Activated naive CD8-positive, alpha-beta T cell (primary cell): Measurements from ENCODE around the gene MYMX.

Experiments used
- H3K27ac Mint-ChIP-seq: one replicate; pipeline ENCODE4 v1.8.0; 2021; ENCODE audit warnings: mixed read lengths
- H3K27me3 Mint-ChIP-seq: one replicate; pipeline ENCODE4 v1.8.0; 2021; ENCODE audit warnings: mixed read lengths
- H3K36me3 Mint-ChIP-seq: one replicate; pipeline ENCODE4 v1.8.0; 2021; ENCODE audit warnings: mixed read lengths
- H3K4me1 Mint-ChIP-seq: one replicate; pipeline ENCODE4 v1.8.0; 2021; ENCODE audit warnings: low read depth, mixed read lengths
- H3K4me3 Mint-ChIP-seq: one replicate; pipeline ENCODE4 v1.8.0; 2021; ENCODE audit warnings: mild to moderate bottlenecking, mixed read lengths
- H3K9me3 Mint-ChIP-seq: one replicate; pipeline ENCODE4 v1.8.0; 2021; ENCODE audit warnings: low read depth, mixed read lengths

Gene MYMX

DNA sequence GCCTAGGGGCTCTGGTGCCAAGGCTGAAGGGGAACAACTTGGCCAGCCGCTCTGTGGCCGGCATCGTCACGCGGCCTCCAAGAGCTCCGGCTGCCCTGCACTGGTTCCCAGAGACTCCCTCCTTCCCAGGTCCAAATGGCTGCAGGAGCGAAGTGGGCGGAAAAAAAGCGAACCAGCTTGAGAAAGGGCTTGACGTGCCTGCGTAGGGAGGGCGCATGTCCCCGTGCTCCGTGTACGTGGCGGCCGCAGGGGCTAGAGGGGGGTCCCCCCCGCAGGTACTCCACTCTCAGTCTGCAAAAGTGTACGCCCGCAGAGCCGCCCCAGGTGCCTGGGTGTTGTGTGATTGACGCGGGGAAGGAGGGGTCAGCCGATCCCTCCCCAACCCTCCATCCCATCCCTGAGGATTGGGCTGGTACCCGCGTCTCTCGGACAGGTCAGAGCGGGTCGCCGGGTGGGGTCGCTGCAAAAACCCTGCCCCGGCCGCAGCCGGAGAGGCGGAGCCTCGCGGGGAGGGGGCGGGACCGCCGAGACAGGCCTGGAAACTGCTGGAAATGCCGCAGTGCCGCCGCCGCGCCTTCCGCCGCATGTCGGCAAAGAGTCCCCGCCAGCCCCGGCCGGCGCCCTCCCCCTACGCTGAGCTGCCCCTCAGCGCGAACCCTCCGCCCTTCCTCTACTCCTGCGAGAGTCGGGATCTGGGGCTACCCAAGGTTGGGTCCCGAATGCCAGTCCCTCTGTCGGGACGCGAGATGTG lies 29.4 kb downstream of the MYMX start:
- H3K27ac Mint-ChIP-seq = peak overlapping the region; percentile 100
- no peaks in the 10 kb centered on the region for H3K27me3 Mint-ChIP-seq
- H3K36me3 Mint-ChIP-seq = peaks cover 35% of the 10 kb centered on the region
- H3K9me3 Mint-ChIP-seq = no peaks in the 10 kb centered on the region
- peaks cover 42% of the 10 kb centered on the region for H3K4me1 Mint-ChIP-seq
- peak overlapping the region; percentile 98 for H3K4me3 Mint-ChIP-seq

DNA sequence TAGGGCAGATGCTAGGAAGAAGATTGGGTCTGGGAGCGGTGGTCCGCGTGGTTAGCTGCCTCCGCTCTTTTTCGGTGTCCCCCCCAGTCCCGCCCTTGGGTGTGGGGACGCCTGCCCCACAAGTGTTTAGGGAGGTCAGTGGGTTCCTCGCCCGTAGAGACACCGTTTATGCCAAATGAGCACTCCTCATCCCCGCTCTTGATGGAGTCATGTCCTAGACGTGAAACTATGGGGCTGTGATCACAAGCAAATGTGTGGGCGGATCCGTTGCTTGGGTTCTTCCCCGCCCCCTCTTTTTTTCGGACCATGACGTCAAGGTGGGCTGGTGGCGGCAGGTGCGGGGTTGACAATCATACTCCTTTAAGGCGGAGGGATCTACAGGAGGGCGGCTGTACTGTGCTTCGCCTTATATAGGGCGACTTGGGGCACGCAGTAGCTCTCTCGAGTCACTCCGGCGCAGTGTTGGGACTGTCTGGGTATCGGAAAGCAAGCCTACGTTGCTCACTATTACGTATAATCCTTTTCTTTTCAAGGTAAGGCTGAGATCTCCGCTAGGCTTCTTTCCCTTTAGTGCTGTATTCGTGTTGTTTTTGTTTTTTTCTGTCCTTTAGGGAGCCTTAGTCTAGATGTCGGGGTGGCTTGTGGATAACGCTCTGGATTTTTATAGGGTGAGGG lies 30.1 kb downstream of the MYMX start, which contains the start of gene HSP90AB1:
Gene HSP90AB1 (plus strand): TSS at position 439 of the 675 bp plus-strand sequence. CDS start 1,529 bp downstream, outside the sequence.
- H3K4me1 Mint-ChIP-seq = peaks cover 49% of the 10 kb centered on the region
- no peaks in the 10 kb centered on the region for H3K27me3 Mint-ChIP-seq
- peak within 1 kb of the TSS; percentile 98 for H3K4me3 Mint-ChIP-seq
- H3K27ac Mint-ChIP-seq = peak within 1 kb of the TSS; percentile 100
- no peaks in the 10 kb centered on the region for H3K9me3 Mint-ChIP-seq
- H3K36me3 Mint-ChIP-seq = peaks cover 41% of the 10 kb centered on the region

DNA sequence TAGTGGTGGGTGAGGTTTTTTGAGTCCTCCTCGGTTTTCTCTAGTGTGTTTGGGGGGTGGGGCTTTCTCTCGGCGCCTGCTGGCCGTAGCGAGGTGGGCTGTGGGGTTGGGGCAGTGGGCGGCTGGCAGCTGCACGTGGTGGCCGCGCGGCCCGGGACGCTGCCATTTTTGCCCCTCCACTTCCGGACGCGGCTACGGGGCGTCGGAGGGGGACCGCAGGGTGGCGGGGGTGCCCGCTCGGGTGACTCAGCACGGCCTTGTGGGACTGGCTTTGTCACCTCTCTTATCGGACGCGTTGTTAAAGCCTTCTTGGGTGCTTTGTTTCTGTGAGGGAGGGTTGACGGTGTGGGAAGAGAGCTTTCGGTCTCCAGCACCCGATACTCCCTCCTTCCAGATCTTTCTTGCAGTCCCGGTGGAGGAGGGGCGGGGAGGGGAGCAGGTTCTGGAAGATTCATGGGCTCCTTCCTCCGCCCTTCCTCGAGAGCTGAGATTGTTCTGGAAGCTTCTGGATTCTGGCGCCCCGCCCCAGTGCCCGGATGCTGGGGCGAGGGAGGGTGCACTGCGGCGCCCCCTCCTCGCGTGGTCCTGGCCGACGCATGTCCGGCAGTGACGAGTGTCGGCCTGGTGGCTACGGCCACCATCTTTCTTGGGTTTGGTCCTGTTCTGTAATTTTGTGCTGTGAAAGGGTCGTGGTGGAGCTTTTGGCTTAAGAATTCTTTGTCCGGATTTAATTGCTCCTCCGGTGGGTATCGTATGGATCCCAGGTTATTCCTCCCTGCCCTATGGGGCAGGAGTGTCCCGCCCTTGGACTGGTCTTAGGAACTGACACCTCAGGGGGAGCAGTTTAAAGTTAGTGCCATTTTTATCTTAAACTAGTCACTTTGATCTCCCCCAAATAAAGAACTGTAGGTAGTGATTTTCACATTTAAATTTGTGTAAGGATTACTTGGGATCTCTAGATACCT lies 30.9 kb downstream of the MYMX start:
- Mint-ChIP-seq H3K4me1 (peaks cover 52% of the 10 kb centered on the region), H3K27me3 (no peaks in the 10 kb centered on the region), H3K36me3 (peaks cover 43% of the 10 kb centered on the region), H3K27ac (peak overlapping the region; percentile 100), H3K9me3 (no peaks in the 10 kb centered on the region), H3K4me3 (peak overlapping the region; percentile 98)

DNA sequence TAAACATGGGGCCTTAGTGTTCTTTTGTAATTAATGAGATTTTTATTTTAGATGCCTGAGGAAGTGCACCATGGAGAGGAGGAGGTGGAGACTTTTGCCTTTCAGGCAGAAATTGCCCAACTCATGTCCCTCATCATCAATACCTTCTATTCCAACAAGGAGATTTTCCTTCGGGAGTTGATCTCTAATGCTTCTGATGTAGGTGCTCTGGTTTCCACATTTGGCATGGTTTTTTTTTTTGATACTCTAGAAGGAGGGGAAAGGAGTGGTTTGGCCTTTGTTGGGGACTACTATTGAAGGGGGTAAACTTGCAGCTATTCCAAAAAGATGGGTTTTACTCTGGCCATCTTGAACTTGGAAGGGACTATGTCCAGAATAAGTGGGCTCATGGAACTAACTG lies 31.9 kb downstream of the MYMX start:
- Mint-ChIP-seq H3K4me1 (peaks cover 61% of the 10 kb centered on the region), H3K9me3 (no peaks in the 10 kb centered on the region), H3K27ac (peak overlapping the region; percentile 100), H3K36me3 (peaks cover 48% of the 10 kb centered on the region), H3K27me3 (no peaks in the 10 kb centered on the region), H3K4me3 (peak overlapping the region; percentile 98)

DNA sequence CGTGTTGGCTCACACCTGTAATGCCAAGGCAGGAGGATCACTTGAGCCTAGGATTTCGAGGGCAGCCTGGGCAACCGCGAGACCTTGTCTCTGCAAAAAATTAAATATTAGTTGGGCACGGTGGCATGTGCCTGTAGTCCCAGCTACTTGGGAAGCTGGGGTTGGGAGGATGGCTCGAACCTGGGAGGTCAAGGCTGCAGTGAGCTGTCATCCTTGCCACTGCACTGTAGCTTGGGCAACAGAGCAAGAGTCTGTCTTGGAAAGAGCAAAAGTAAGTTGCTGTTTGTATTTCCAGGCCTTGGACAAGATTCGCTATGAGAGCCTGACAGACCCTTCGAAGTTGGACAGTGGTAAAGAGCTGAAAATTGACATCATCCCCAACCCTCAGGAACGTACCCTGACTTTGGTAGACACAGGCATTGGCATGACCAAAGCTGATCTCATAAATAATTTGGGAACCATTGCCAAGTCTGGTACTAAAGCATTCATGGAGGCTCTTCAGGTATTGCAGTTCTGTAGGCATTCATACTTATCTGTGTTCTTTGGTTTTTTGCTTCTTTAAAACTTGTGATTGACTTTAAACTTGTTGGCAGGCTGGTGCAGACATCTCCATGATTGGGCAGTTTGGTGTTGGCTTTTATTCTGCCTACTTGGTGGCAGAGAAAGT lies 32.5 kb downstream of the MYMX start:
- H3K4me3 Mint-ChIP-seq = peak overlapping the region; percentile 98
- no peaks in the 10 kb centered on the region for H3K27me3 Mint-ChIP-seq
- peaks cover 66% of the 10 kb centered on the region for H3K4me1 Mint-ChIP-seq
- no peaks in the 10 kb centered on the region for H3K9me3 Mint-ChIP-seq
- H3K27ac Mint-ChIP-seq = peak overlapping the region; percentile 100
- peaks cover 48% of the 10 kb centered on the region for H3K36me3 Mint-ChIP-seq

DNA sequence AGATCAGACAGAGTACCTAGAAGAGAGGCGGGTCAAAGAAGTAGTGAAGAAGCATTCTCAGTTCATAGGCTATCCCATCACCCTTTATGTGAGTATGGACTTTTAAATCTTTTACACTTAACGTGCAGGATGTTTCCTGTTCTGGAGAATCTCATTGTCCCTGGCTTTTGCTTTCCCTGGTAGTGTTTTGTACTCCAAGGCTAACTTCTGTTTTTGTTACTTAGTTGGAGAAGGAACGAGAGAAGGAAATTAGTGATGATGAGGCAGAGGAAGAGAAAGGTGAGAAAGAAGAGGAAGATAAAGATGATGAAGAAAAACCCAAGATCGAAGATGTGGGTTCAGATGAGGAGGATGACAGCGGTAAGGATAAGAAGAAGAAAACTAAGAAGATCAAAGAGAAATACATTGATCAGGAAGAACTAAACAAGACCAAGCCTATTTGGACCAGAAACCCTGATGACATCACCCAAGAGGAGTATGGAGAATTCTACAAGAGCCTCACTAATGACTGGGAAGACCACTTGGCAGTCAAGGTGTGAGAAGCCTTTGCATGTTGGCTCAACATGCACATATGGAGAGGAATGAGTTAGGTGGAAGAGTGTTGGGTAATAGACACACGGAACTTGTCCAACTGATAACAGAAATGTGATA lies 33.5 kb downstream of the MYMX start:
- Mint-ChIP-seq H3K27me3 (no peaks in the 10 kb centered on the region), H3K9me3 (no peaks in the 10 kb centered on the region), H3K4me1 (peaks cover 75% of the 10 kb centered on the region), H3K27ac (peak overlapping the region; percentile 100), H3K36me3 (peaks cover 48% of the 10 kb centered on the region), H3K4me3 (peak overlapping the region; percentile 98)

DNA sequence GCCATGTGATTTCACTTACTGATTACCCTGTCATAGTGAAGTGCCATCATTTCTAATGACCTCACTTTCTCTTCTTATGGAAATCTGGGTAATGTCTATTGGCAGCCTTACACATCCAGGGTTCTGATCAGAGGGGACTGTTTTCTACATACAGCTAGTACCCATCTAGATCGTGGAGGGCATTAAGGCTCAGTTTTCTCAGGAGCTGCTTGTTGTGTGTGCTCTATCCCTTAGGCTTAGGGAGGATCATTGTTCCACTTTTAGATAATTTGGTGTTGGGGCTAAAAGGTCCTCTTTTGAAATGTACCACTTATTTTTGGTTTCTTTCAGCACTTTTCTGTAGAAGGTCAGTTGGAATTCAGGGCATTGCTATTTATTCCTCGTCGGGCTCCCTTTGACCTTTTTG lies 34.0 kb downstream of the MYMX start:
- Mint-ChIP-seq H3K36me3 (peaks cover 48% of the 10 kb centered on the region), H3K9me3 (no peaks in the 10 kb centered on the region), H3K27me3 (no peaks in the 10 kb centered on the region), H3K4me1 (peaks cover 75% of the 10 kb centered on the region), H3K4me3 (peak overlapping the region; percentile 98), H3K27ac (peak overlapping the region; percentile 100)

DNA sequence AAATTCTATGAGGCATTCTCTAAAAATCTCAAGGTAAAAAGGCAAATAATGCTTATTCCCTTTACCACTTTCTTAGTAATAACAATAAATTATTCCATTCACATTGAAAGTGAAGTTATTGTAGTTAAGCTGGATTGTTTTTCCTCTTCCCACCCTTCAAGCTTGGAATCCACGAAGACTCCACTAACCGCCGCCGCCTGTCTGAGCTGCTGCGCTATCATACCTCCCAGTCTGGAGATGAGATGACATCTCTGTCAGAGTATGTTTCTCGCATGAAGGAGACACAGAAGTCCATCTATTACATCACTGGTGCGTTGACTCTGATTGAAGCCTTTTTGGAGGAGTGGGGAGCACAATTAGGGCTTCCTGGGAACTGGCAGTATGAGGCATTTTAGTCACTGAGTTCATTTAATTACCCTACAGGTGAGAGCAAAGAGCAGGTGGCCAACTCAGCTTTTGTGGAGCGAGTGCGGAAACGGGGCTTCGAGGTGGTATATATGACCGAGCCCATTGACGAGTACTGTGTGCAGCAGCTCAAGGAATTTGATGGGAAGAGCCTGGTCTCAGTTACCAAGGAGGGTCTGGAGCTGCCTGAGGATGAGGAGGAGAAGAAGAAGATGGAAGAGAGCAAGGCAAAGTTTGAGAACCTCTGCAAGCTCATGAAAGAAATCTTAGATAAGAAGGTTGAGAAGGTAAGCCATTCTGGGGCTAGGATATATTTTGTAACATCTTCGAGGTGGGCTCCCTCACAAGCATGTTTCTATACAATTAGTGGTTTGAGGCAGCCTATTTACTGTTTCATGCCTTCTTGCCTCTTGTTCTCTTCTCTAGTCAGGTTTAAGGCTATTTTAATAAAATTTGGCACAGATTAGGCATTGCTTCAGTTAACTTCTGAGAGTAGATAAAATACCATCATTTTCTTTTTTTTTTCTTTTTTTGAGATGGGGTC lies 35.1 kb downstream of the MYMX start:
- peak overlapping the region; percentile 98 for H3K4me3 Mint-ChIP-seq
- H3K27me3 Mint-ChIP-seq = no peaks in the 10 kb centered on the region
- H3K9me3 Mint-ChIP-seq = no peaks in the 10 kb centered on the region
- peaks cover 48% of the 10 kb centered on the region for H3K36me3 Mint-ChIP-seq
- peaks cover 79% of the 10 kb centered on the region for H3K4me1 Mint-ChIP-seq
- H3K27ac Mint-ChIP-seq = peak overlapping the region; percentile 100

DNA sequence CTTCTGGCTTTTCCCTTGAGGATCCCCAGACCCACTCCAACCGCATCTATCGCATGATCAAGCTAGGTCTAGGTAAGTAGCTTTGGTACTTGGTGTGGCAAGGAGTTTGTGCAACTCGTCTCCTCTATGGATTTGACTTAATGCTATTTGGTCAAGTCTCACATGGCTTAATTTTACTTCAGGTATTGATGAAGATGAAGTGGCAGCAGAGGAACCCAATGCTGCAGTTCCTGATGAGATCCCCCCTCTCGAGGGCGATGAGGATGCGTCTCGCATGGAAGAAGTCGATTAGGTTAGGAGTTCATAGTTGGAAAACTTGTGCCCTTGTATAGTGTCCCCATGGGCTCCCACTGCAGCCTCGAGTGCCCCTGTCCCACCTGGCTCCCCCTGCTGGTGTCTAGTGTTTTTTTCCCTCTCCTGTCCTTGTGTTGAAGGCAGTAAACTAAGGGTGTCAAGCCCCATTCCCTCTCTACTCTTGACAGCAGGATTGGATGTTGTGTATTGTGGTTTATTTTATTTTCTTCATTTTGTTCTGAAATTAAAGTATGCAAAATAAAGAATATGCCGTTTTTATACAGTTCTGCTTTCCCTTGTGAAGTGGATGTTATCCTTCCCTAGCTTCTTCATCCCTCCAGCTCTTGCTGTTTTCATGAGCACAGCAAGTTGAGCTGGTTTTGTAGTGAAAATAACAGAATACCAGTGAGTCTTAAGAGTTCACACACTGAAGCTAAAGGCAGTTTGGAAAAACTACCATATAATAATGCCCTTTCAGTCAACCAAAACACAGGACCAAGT lies 36.8 kb downstream of the MYMX start:
- Mint-ChIP-seq H3K27me3 (no peaks in the 10 kb centered on the region), H3K36me3 (peaks cover 36% of the 10 kb centered on the region), H3K9me3 (no peaks in the 10 kb centered on the region), H3K27ac (peak overlapping the region; percentile 75), H3K4me1 (peaks cover 83% of the 10 kb centered on the region), H3K4me3 (peak overlapping the region; percentile 98)

DNA sequence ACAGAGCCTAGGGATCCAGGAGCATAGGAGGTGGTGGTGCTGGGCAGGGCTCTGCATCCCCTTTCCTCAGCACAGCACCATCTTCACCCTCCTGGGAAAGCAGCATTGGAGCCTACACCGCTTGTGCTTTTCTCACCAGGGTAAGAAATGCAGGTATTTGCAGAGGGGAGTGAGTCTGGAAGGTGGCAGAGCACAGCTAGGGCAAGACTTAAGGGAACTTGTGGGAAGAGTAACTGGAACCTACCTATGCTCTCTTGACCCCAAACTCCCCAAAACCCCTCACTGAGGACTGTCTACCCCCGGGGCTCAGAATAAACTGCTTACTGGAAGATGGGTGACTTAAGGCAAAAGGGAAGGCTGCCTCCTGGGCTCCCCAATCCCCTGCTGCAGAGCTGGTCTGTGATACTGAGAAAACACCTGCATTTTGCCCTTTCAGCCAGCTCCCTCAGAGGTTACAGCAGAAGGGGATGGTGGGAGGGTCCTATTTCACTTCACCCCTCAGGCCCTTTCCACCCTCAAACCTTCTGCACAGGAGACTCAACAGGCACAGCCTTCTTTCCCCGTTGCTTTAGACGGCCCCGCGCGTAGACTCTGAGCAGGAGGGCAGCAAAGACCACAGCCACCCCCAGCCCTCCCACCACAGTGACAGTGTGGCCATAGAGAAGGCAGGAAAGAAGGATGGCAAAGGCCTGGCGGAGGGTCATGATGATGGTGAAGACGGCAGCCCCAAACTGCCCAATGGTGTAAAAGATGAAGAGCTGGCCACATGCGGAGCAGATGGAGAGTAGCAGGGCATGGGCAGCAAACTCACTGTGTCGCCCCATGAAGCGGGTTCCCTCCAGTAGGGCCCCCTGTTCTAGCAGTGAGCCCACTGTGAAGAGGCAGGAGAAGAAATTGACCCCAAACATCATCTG lies 37.7 kb downstream of the MYMX start:
- Mint-ChIP-seq H3K4me3 (peak overlapping the region; percentile 97), H3K9me3 (no peaks in the 10 kb centered on the region), H3K27me3 (no peaks in the 10 kb centered on the region), H3K36me3 (peaks cover 29% of the 10 kb centered on the region), H3K27ac (peak overlapping the region; percentile 96), H3K4me1 (peaks cover 80% of the 10 kb centered on the region)

DNA sequence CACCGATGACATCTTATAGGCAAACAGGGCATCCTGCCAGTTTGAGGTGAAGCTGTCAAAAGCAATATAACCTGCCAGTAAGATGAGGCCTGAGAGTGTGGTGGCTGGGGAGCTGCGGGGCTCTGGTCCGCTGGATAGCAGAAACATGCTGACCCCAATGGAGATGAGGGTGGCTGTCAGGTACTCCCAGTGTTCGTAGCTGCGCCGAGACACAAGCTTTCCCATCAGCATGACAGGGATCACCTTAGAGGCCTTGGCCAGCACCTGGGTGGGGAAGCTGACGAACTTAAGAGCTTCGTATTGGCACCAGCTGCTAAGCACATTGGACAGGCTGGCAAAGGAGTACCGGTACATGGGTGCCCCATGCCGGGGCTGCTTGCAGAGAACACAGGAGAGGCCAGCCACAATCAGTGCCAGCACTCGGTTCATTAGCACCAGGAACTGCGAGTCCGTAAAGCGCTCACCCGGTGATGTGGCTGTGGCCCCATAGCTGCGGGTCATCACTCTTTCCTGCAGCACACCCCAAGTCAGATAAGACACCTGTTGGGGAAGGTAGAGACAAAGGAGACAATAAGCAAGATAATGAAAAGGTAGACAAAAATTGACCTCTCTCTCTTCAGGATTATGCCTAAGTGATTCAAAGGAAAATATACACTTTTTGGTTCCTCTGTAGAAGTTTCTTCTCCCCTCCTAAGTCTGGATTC lies 38.5 kb downstream of the MYMX start:
- Mint-ChIP-seq H3K27ac (peak overlapping the region; percentile 96), H3K4me3 (peak overlapping the region; percentile 97), H3K27me3 (no peaks in the 10 kb centered on the region), H3K4me1 (peaks cover 72% of the 10 kb centered on the region), H3K9me3 (no peaks in the 10 kb centered on the region), H3K36me3 (peaks cover 21% of the 10 kb centered on the region)
